ENCODE results near the gene DDHD1.

The DDHD1 gene

DNA sequence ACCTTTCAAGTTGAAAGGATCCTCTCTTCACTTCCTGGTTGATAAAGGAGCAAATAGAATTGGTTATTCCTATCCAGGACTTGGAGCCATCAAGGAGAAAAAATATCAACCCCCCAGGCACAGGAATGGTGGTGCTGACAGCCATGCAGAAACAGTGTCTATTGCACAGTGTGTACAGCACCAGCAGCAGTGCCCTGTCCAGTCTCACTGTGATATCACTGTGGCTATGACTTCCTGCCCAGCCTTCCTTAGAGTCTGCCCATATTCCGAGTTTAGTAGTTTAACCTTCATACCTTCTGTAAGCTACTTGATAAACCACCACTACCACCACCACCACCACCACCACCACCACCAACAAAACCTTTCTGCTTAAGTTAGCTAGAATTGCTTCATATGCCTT lies 157.1 kb downstream of the DDHD1 start:
- no peak for DNase-seq (ENCODE audit: low spot score)

DNA sequence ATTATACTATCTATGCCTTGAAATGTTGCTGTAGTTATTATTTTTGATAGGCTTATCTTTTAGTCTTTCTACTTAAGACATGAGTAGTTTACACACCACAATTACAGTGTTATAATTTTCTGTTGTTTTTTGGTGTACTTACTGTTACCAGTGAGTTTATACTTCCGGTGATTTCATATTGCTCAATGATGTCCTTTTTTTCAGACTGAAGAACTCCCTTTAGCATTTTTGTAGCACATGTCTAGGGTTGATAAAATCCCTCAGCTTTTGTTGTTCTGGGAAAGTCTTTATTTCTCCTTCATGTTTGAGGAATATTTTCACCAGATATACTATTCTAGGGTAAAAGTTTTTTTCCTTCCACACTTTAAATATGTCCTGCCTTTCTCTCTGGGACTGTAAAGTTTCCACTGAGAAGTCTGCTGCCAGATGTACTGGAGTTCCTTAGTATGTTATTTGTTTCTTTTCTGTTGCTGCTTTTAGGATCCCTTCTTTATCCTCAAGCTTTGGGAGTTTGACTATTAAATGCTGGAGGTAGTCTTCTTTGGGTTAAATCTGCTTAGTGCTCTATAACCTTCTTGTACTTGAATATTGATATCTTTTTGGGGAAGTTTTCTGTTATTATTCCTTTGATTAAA lies 160.8 kb downstream of the DDHD1 start:
- DNase-seq (ENCODE audit: low spot score), result no peak

DNA sequence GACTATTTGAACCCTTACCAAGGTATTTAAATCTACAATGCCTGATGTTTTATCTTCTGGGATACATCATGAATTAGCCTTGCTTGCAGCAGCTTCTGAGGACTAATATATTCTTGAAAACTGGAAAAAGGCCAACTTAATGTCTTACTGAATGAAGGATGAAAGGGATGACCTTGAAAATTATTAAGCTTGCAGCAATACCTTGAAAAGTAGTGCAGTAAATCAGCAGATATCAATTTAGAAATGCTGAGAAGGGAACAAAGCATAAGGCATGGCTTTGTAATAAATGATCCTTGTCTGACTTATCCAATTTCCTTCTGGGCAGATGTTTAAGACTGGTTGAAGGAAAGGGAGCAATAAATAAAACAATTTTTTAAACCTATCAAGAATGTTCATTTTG lies 165.0 kb downstream of the DDHD1 start:
- DNase-seq (ENCODE audit: low spot score), result no peak

DNA sequence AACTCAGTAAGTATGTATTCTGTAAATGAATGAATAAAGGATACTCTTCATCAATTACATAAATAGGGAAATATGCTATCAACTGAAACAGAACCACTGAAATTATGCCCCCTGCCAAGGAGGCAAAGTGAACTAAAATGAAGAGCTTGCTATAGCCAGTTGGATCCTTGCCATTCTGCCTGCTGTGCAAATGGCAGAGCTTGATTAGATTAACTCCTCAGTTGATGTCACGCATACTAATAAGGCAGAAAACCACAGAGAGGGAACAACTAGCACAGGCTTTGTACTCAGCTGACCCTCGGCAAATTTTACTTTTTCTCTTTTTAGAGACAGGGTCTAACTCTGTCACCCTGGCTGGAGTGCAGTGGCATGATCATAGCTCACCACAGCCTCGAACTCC lies 165.6 kb downstream of the DDHD1 start:
- DNase-seq (ENCODE audit: low spot score), result no peak

DNA sequence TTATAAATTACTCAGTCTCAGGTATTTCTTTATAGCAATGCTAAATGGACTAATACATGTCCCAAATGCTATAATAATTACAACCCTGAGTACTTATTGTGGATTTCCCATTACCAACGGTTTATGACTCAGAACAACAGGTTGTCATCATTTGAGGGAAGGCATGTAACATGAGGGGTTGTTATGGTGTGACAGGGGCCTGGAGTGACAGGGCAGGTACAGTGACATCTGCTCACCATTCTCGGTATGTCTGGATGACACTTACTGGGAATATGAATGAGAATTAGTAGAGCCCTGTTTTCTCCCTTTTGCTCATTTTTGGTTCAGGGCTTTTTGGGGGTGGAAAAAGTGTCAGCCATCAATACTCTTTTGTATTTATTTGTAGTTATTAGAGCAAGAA lies 166.1 kb downstream of the DDHD1 start:
- no peak for DNase-seq (ENCODE audit: low spot score)
